HepG2 (cell line): Measurements from ENCODE around the gene PEX14.

Source experiments
- EZH2 ChIP-seq: conservative IDR thresholded peaks from 2 replicates; pipeline ENCODE4 v1.6.1; 2012; ENCODE audit warnings: mild to moderate bottlenecking, low read depth, low read length, moderate library complexity
- HIVEP1 ChIP-seq: sonication (generic); formaldehyde crosslinking; IDR thresholded peaks from 2 replicates; pipeline ENCODE4 v1.4.0; 2020; ENCODE audit warnings: mild to moderate bottlenecking, missing genetic modification reagents
- HMG20B ChIP-seq: conservative IDR thresholded peaks from 2 replicates; pipeline ENCODE4 v1.6.1; 2016; ENCODE audit warnings: missing genetic modification reagents, missing compliant biosample characterization
- KLF13 ChIP-seq: sonication (generic); formaldehyde crosslinking; IDR thresholded peaks from 2 replicates; pipeline ENCODE4 v1.4.0; 2020; ENCODE audit warnings: mild to moderate bottlenecking, missing genetic modification reagents
- ZNF407 ChIP-seq: sonication (generic); formaldehyde crosslinking; IDR thresholded peaks from one replicate; pipeline ENCODE4 v1.5.1; 2020; ENCODE audit warnings: mild to moderate bottlenecking, missing genetic modification reagents; ENCODE audit errors: not compliant biosample characterization
- ZNF547 ChIP-seq: sonication (generic); formaldehyde crosslinking; IDR thresholded peaks from 2 replicates; pipeline ENCODE4 v1.5.1; 2020; ENCODE audit warnings: mild to moderate bottlenecking, missing genetic modification reagents
- TF ChIP-seq, protein P1 (sequence below): sonication (generic); formaldehyde crosslinking; IDR thresholded peaks from 2 replicates; pipeline ENCODE4 v1.8.0; 2022; ENCODE audit warnings: missing genetic modification reagents, mild to moderate bottlenecking, moderate library complexity, borderline replicate concordance

GRCh38 chr1:10520952-10521351, 46.2 kb downstream of the PEX14 start:
- no peak for TF ChIP-seq HIVEP1 (CRISPR knock-in tag)
- TF ChIP-seq HMG20B (CRISPR knock-in tag), result no peak
- TF ChIP-seq KLF13 (CRISPR knock-in tag), result no peak
- no peak for TF ChIP-seq EZH2
- no peak for TF ChIP-seq ZNF407 (CRISPR knock-in tag)
- no peak for TF ChIP-seq ZNF547 (CRISPR knock-in tag)
- TF ChIP-seq, protein P1, sequence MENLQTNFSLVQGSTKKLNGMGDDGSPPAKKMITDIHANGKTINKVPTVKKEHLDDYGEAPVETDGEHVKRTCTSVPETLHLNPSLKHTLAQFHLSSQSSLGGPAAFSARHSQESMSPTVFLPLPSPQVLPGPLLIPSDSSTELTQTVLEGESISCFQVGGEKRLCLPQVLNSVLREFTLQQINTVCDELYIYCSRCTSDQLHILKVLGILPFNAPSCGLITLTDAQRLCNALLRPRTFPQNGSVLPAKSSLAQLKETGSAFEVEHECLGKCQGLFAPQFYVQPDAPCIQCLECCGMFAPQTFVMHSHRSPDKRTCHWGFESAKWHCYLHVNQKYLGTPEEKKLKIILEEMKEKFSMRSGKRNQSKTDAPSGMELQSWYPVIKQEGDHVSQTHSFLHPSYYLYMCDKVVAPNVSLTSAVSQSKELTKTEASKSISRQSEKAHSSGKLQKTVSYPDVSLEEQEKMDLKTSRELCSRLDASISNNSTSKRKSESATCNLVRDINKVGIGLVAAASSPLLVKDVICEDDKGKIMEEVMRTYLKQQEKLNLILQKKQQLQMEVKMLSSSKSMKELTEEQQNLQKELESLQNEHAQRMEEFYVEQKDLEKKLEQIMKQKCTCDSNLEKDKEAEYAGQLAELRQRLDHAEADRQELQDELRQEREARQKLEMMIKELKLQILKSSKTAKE (CRISPR knock-in tag), result no peak
